ENCODE measurements around the gene RPS10. TPM values are rescaled to one million over a fixed set of nuclear protein-coding genes. Genes with fewer than 3 reads are reported as not detected.
"Not testable (repeated sequence)": the region's sequence is repeated elsewhere in the genome, so short reads cannot be mapped to it uniquely, and the experiment has no call there.

RPS10 gene
- total RNA-seq, 1 donor from 2014 or later = 2,671 TPM

GRCh38 chr6:34374069-34374468 is 51.8 kb downstream of the RPS10 start:
- TF ChIP-seq POLR2AphosphoS5 (IDR thresholded peaks at IDR 0.05; ENCODE audit: insufficient read depth in 1 of 2, low read depth in 1 of 2) (no peak), POLR2A (IDR thresholded peaks at IDR 0.05) (no peak)
- TF ChIP-seq, protein P1, sequence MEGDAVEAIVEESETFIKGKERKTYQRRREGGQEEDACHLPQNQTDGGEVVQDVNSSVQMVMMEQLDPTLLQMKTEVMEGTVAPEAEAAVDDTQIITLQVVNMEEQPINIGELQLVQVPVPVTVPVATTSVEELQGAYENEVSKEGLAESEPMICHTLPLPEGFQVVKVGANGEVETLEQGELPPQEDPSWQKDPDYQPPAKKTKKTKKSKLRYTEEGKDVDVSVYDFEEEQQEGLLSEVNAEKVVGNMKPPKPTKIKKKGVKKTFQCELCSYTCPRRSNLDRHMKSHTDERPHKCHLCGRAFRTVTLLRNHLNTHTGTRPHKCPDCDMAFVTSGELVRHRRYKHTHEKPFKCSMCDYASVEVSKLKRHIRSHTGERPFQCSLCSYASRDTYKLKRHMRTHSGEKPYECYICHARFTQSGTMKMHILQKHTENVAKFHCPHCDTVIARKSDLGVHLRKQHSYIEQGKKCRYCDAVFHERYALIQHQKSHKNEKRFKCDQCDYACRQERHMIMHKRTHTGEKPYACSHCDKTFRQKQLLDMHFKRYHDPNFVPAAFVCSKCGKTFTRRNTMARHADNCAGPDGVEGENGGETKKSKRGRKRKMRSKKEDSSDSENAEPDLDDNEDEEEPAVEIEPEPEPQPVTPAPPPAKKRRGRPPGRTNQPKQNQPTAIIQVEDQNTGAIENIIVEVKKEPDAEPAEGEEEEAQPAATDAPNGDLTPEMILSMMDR (IDR thresholded peaks at IDR 0.05) = no peak
- H3K9me3 ChIP-seq = no peaks in the 10 kb centered on the region
- H3K4me1 ChIP-seq = peaks cover 15% of the 10 kb centered on the region
- H3K27me3 ChIP-seq = no peaks in the 10 kb centered on the region
- no peak overlapping the region for H3K4me3 ChIP-seq
- DNase-seq (ENCODE audit: extremely low spot score in 2 of 2) = no peak
- no peaks in the 10 kb centered on the region for H3K36me3 ChIP-seq
- intact Hi-C loops (cut with DNase I) = no loop called here
- H3K27ac ChIP-seq = no peak overlapping the region

- peaks cover 15% of the 10 kb centered on the region for H3K4me1 ChIP-seq
- no peaks in the 10 kb centered on the region for H3K9me3 ChIP-seq
- intact Hi-C loops (cut with DNase I) = no loop called here
- H3K27me3 ChIP-seq = no peaks in the 10 kb centered on the region
- TF ChIP-seq, protein P1 (IDR thresholded peaks at IDR 0.05) = no peak
- TF ChIP-seq POLR2A (IDR thresholded peaks at IDR 0.05) (no peak), POLR2AphosphoS5 (IDR thresholded peaks at IDR 0.05; ENCODE audit: insufficient read depth in 1 of 2, low read depth in 1 of 2) (no peak)
- no peak overlapping the region for H3K4me3 ChIP-seq
- no peaks in the 10 kb centered on the region for H3K36me3 ChIP-seq
- H3K27ac ChIP-seq = no peak overlapping the region
- DNase-seq (ENCODE audit: extremely low spot score in 2 of 2) = no peak
Measured at GRCh38 chr6:34373511-34373910, 52.4 kb downstream of the RPS10 start.

DNA sequence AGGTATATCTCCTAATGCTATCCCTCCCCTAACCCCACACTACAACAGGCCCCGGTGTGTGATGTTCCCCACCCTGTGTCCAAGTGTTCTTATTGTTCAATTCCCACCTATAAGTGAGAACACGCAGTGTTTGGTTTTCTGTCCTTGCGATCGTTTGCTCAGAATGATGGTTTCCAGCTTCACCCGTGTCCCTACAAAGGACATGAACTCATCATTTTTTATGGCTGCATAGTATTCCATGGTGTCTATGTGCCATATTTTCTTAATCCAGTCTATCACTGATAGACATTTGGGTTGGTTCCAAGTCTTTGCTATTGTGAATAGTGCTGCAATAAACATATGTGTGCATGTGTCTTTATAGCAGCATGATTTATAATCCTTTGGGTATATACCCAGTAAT is 54.0 kb downstream of the RPS10 start:
- intact Hi-C loops (cut with DNase I); H3K27ac ChIP-seq; H3K36me3 ChIP-seq; H3K27me3 ChIP-seq; H3K9me3 ChIP-seq; DNase-seq (ENCODE audit: extremely low spot score in 2 of 2); H3K4me3 ChIP-seq: not testable (repeated sequence)
- peaks cover 15% of the 10 kb centered on the region for H3K4me1 ChIP-seq

- TF ChIP-seq, protein P1 (IDR thresholded peaks at IDR 0.05) = no peak
- TF ChIP-seq POLR2AphosphoS5 (IDR thresholded peaks at IDR 0.05; ENCODE audit: insufficient read depth in 1 of 2, low read depth in 1 of 2) = no peak
- TF ChIP-seq POLR2A (IDR thresholded peaks at IDR 0.05) = no peak
- H3K4me1 ChIP-seq = peaks cover 15% of the 10 kb centered on the region
- intact Hi-C loops (cut with DNase I) = no loop called here
- no peaks in the 10 kb centered on the region for H3K36me3 ChIP-seq
- no peak overlapping the region for H3K27ac ChIP-seq
- H3K9me3 ChIP-seq = no peaks in the 10 kb centered on the region
- no peaks in the 10 kb centered on the region for H3K27me3 ChIP-seq
- H3K4me3 ChIP-seq = no peak overlapping the region
- DNase-seq (ENCODE audit: extremely low spot score in 2 of 2) = no peak
Measured at GRCh38 chr6:34370361-34370760, 55.5 kb downstream of the RPS10 start.

GRCh38 chr6:34369385-34369784 is 56.5 kb downstream of the RPS10 start:
- H3K36me3 ChIP-seq = no peaks in the 10 kb centered on the region
- no peak overlapping the region for H3K27ac ChIP-seq
- intact Hi-C loops (cut with DNase I) = no loop called here
- H3K27me3 ChIP-seq = no peaks in the 10 kb centered on the region
- H3K4me3 ChIP-seq = no peak overlapping the region
- H3K9me3 ChIP-seq = no peaks in the 10 kb centered on the region
- TF ChIP-seq POLR2A (IDR thresholded peaks at IDR 0.05) (no peak), POLR2AphosphoS5 (IDR thresholded peaks at IDR 0.05; ENCODE audit: insufficient read depth in 1 of 2, low read depth in 1 of 2) (no peak)
- TF ChIP-seq, protein P1 (IDR thresholded peaks at IDR 0.05) = no peak
- peaks cover 12% of the 10 kb centered on the region for H3K4me1 ChIP-seq
- no peak for DNase-seq (ENCODE audit: extremely low spot score in 2 of 2)

Other genes starting within 250 kb of the RPS10 start
- 65.6 TPM for gene HMGA1, start 189.2 kb downstream of the RPS10 start, total RNA-seq
- 22.3 TPM for gene SMIM29, start 177.1 kb downstream of the RPS10 start, total RNA-seq
- gene NUDT3, start 33.4 kb downstream of the RPS10 start, total RNA-seq = 27.0 TPM
- gene PACSIN1, start 40.0 kb upstream of the RPS10 start, total RNA-seq = 0.74 TPM
- gene SPDEF, start 130.3 kb upstream of the RPS10 start, total RNA-seq = not detected

Data from vagina (tissue), 2 donors.